Esophagus muscularis mucosa (tissue), 4 donors: ENCODE data around the gene SFTPB.
"Not testable (repeated sequence)": the region's sequence is repeated elsewhere in the genome, so short reads cannot be mapped to it uniquely, and the experiment has no call there.

ENCODE experiments used
- EP300 ChIP-seq: sonication (generic); formaldehyde crosslinking; IDR thresholded peaks from one replicate; pipeline ENCODE4 v1.6.1; 2017; ENCODE audit warnings: antibody characterized with exemption
- POLR2A ChIP-seq: fragments of 450-650 bp; IDR thresholded peaks from one replicate; pipeline ENCODE4 v1.6.1; 2017; ENCODE audit warnings: antibody characterized with exemption, moderate library complexity, mild to moderate bottlenecking, low read depth
- POLR2AphosphoS5 ChIP-seq, 2 donors: sonication (generic); formaldehyde crosslinking; IDR thresholded peaks; one replicate each; pipeline ENCODE4 v1.6.1; 2017; ENCODE audit warnings: antibody characterized with exemption in 2 of 2
- TF ChIP-seq, protein P1 (sequence below), 3 experiments: fragments of 200-600 bp in 2 of 3; fragments of 450-650 bp in 1 of 3; sonication (generic) in 2 of 3; IDR thresholded peaks; one replicate each; pipeline ENCODE4 v1.5.1; 2017 to 2019; ENCODE audit warnings: antibody characterized with exemption in 3 of 3, mild to moderate bottlenecking in 2 of 3, moderate library complexity in 1 of 3

GRCh38 chr2:85670416-85670815, 2.4 kb upstream of the SFTPB start:
- TF ChIP-seq, protein P1, sequence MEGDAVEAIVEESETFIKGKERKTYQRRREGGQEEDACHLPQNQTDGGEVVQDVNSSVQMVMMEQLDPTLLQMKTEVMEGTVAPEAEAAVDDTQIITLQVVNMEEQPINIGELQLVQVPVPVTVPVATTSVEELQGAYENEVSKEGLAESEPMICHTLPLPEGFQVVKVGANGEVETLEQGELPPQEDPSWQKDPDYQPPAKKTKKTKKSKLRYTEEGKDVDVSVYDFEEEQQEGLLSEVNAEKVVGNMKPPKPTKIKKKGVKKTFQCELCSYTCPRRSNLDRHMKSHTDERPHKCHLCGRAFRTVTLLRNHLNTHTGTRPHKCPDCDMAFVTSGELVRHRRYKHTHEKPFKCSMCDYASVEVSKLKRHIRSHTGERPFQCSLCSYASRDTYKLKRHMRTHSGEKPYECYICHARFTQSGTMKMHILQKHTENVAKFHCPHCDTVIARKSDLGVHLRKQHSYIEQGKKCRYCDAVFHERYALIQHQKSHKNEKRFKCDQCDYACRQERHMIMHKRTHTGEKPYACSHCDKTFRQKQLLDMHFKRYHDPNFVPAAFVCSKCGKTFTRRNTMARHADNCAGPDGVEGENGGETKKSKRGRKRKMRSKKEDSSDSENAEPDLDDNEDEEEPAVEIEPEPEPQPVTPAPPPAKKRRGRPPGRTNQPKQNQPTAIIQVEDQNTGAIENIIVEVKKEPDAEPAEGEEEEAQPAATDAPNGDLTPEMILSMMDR (IDR thresholded peaks at IDR 0.05): not testable (repeated sequence)
- not testable (repeated sequence) for TF ChIP-seq POLR2A; EP300; POLR2AphosphoS5 (IDR thresholded peaks at IDR 0.05)
